ENCODE data around the gene MYO18B. TPM values are rescaled to one million over a fixed set of nuclear protein-coding genes. Genes with fewer than 3 reads are reported as not detected.

MYO18B gene
- total RNA-seq, 2 experiments from 2014 or later: 0.11 to 0.22 TPM

GRCh38 chr22:25697181-25697664, 44.8 kb upstream of the MYO18B start:
- Mint-ChIP-seq H3K27me3 (no peaks in the 10 kb centered on the region), H3K36me3 (ENCODE audit: low read depth) (no peaks in the 10 kb centered on the region), H3K4me3 (no peak overlapping the region), H3K27ac (no peak overlapping the region), H3K9me3 (no peaks in the 10 kb centered on the region), H3K4me1 (ENCODE audit: low read depth) (no peaks in the 10 kb centered on the region)
- no peaks in the 10 kb centered on the region for H3K4me1 ChIP-seq (ENCODE audit: insufficient read depth, low read length)
- H3K36me3 ChIP-seq (ENCODE audit: insufficient read depth, low read length): no peaks in the 10 kb centered on the region
- H3K27me3 ChIP-seq (ENCODE audit: control insufficient read depth in 1 of 2, insufficient read depth in 2 of 2, low read length in 2 of 2): no peaks in the 10 kb centered on the region
- ATAC-seq (ENCODE audit: poor library complexity) (no peak), DNase-seq (no peak)
- ChIA-PET CTCF (no interaction called here), POLR2A (no interaction called here)
- H3K4me3 ChIP-seq (ENCODE audit: low read length): no peak overlapping the region
- H3K9me3 ChIP-seq (ENCODE audit: control insufficient read depth in 1 of 2, insufficient read depth in 1 of 2, low read length in 2 of 2): no peaks in the 10 kb centered on the region
- TF ChIP-seq, protein P1, sequence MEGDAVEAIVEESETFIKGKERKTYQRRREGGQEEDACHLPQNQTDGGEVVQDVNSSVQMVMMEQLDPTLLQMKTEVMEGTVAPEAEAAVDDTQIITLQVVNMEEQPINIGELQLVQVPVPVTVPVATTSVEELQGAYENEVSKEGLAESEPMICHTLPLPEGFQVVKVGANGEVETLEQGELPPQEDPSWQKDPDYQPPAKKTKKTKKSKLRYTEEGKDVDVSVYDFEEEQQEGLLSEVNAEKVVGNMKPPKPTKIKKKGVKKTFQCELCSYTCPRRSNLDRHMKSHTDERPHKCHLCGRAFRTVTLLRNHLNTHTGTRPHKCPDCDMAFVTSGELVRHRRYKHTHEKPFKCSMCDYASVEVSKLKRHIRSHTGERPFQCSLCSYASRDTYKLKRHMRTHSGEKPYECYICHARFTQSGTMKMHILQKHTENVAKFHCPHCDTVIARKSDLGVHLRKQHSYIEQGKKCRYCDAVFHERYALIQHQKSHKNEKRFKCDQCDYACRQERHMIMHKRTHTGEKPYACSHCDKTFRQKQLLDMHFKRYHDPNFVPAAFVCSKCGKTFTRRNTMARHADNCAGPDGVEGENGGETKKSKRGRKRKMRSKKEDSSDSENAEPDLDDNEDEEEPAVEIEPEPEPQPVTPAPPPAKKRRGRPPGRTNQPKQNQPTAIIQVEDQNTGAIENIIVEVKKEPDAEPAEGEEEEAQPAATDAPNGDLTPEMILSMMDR (IDR thresholded peaks at IDR 0.05): no peak
- intact Hi-C loops (cut with DNase I, micrococcal nuclease): no loop called here
- H3K27ac ChIP-seq (ENCODE audit: low read depth in 1 of 2, low read length in 2 of 2): no peak overlapping the region

GRCh38 chr22:25697978-25698377, 44.0 kb upstream of the MYO18B start:
- Histone ChIP-seq H3K36me3 (ENCODE audit: insufficient read depth, low read length) (no peaks in the 10 kb centered on the region), H3K27me3 (ENCODE audit: control insufficient read depth in 1 of 2, insufficient read depth in 2 of 2, low read length in 2 of 2) (no peaks in the 10 kb centered on the region), H3K4me3 (ENCODE audit: low read length) (no peak overlapping the region), H3K4me1 (ENCODE audit: insufficient read depth, low read length) (no peaks in the 10 kb centered on the region), H3K27ac (ENCODE audit: low read depth in 1 of 2, low read length in 2 of 2) (no peak overlapping the region), H3K9me3 (ENCODE audit: control insufficient read depth in 1 of 2, insufficient read depth in 1 of 2, low read length in 2 of 2) (no peaks in the 10 kb centered on the region)
- Mint-ChIP-seq H3K36me3 (ENCODE audit: low read depth) (no peaks in the 10 kb centered on the region), H3K27ac (no peak overlapping the region), H3K4me3 (no peak overlapping the region), H3K4me1 (ENCODE audit: low read depth) (no peaks in the 10 kb centered on the region), H3K27me3 (no peaks in the 10 kb centered on the region), H3K9me3 (no peaks in the 10 kb centered on the region)
- intact Hi-C loops (cut with DNase I, micrococcal nuclease): no loop called here
- POLR2A ChIA-PET: no interaction called here
- no peak for ATAC-seq (ENCODE audit: poor library complexity)
- CTCF ChIA-PET: no interaction called here
- no peak for DNase-seq
- TF ChIP-seq, protein P1 (IDR thresholded peaks at IDR 0.05): no peak

DNA sequence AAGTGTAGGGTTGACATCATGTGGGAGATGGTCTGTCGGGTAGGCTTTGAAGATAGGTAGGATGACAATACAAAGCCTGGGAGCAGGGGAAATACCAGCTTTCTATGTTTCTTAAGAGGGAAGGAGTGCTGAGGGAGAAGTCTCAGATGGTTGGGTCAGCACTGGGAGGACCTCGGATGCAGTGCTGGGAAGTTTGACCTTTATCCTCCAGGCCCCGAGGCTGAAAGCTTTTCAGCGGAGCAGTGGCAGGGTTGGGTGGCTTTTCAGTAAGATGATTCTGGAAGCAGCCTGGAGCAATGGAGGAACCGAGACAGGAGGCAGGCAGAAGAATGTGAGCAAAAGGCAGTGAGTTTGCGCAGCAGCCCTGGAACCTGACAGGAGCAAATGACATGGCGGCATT, 43.5 kb upstream of the MYO18B start:
- ATAC-seq (ENCODE audit: poor library complexity): no peak
- CTCF ChIA-PET: no interaction called here
- no peaks in the 10 kb centered on the region for H3K4me1 Mint-ChIP-seq (ENCODE audit: low read depth)
- H3K4me3 Mint-ChIP-seq: no peak overlapping the region
- POLR2A ChIA-PET: no interaction called here
- Histone ChIP-seq H3K4me1 (ENCODE audit: insufficient read depth, low read length) (no peaks in the 10 kb centered on the region), H3K9me3 (ENCODE audit: control insufficient read depth in 1 of 2, insufficient read depth in 1 of 2, low read length in 2 of 2) (no peaks in the 10 kb centered on the region), H3K27me3 (ENCODE audit: control insufficient read depth in 1 of 2, insufficient read depth in 2 of 2, low read length in 2 of 2) (no peaks in the 10 kb centered on the region), H3K27ac (ENCODE audit: low read depth in 1 of 2, low read length in 2 of 2) (no peak overlapping the region), H3K4me3 (ENCODE audit: low read length) (no peak overlapping the region), H3K36me3 (ENCODE audit: insufficient read depth, low read length) (no peaks in the 10 kb centered on the region)
- no peaks in the 10 kb centered on the region for H3K9me3 Mint-ChIP-seq
- H3K36me3 Mint-ChIP-seq (ENCODE audit: low read depth): no peaks in the 10 kb centered on the region
- intact Hi-C loops (cut with DNase I, micrococcal nuclease): no loop called here
- no peak overlapping the region for H3K27ac Mint-ChIP-seq
- no peak for DNase-seq
- H3K27me3 Mint-ChIP-seq: no peaks in the 10 kb centered on the region
- TF ChIP-seq, protein P1 (IDR thresholded peaks at IDR 0.05): no peak

All from CD4-positive, alpha-beta T cell (primary cell).